Ishikawa (cell line): Measurements from ENCODE around the gene GABRD.

Experiments
- CEBPB ChIP-seq: IDR thresholded peaks from 2 replicates; pipeline ENCODE4 v1.6.1; 2012
- CREB1 ChIP-seq: IDR thresholded peaks from 2 replicates; pipeline ENCODE4 v1.6.1; 2012; ENCODE audit warnings: low read depth
- EGR1 ChIP-seq: IDR thresholded peaks from 2 replicates; pipeline ENCODE4 v1.6.1; 2012
- EP300 ChIP-seq: IDR thresholded peaks from 2 replicates; pipeline ENCODE4 v1.6.1; 2012; ENCODE audit warnings: borderline replicate concordance
- FOXM1 ChIP-seq: IDR thresholded peaks from 2 replicates; pipeline ENCODE4 v1.6.1; 2012; ENCODE audit warnings: low read depth, borderline replicate concordance
- NFIC ChIP-seq: IDR thresholded peaks from 2 replicates; pipeline ENCODE4 v1.6.1; 2012
- RAD21 ChIP-seq: IDR thresholded peaks from 2 replicates; pipeline ENCODE4 v1.6.1; 2012; ENCODE audit warnings: low read depth
- TAF1 ChIP-seq: IDR thresholded peaks from 2 replicates; pipeline ENCODE4 v1.6.1; 2012; ENCODE audit warnings: low read depth, mild to moderate bottlenecking
- TCF12 ChIP-seq: IDR thresholded peaks from 2 replicates; pipeline ENCODE4 v1.6.1; 2012; ENCODE audit warnings: low read depth
- TEAD4 ChIP-seq: IDR thresholded peaks from 2 replicates; pipeline ENCODE4 v1.6.1; 2012
- YY1 ChIP-seq: IDR thresholded peaks from 2 replicates; pipeline ENCODE4 v1.6.1; 2012; ENCODE audit warnings: low read depth
- ZBTB7A ChIP-seq: IDR thresholded peaks from 2 replicates; pipeline ENCODE4 v1.6.1; 2012; ENCODE audit warnings: low read depth
- TF ChIP-seq, protein P1 (sequence below): IDR thresholded peaks from 2 replicates; pipeline ENCODE4 v1.6.1; 2012
- TF ChIP-seq, protein P2 (sequence below): IDR thresholded peaks from 2 replicates; pipeline ENCODE4 v1.6.1; 2012; ENCODE audit warnings: low read depth, mild to moderate bottlenecking
- TF ChIP-seq, protein P3 (sequence below): IDR thresholded peaks from 2 replicates; pipeline ENCODE4 v1.6.1; 2012

The GABRD gene

GRCh38 chr1:2029561-2029960 is 10.4 kb downstream of the GABRD start:
- no peak for TF ChIP-seq CREB1
- TF ChIP-seq, protein P1, sequence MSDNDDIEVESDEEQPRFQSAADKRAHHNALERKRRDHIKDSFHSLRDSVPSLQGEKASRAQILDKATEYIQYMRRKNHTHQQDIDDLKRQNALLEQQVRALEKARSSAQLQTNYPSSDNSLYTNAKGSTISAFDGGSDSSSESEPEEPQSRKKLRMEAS = no peak
- TF ChIP-seq YY1 = no peak
- TF ChIP-seq ZBTB7A = no peak
- TF ChIP-seq RAD21 = no peak
- no peak for TF ChIP-seq NFIC
- TF ChIP-seq, protein P2, sequence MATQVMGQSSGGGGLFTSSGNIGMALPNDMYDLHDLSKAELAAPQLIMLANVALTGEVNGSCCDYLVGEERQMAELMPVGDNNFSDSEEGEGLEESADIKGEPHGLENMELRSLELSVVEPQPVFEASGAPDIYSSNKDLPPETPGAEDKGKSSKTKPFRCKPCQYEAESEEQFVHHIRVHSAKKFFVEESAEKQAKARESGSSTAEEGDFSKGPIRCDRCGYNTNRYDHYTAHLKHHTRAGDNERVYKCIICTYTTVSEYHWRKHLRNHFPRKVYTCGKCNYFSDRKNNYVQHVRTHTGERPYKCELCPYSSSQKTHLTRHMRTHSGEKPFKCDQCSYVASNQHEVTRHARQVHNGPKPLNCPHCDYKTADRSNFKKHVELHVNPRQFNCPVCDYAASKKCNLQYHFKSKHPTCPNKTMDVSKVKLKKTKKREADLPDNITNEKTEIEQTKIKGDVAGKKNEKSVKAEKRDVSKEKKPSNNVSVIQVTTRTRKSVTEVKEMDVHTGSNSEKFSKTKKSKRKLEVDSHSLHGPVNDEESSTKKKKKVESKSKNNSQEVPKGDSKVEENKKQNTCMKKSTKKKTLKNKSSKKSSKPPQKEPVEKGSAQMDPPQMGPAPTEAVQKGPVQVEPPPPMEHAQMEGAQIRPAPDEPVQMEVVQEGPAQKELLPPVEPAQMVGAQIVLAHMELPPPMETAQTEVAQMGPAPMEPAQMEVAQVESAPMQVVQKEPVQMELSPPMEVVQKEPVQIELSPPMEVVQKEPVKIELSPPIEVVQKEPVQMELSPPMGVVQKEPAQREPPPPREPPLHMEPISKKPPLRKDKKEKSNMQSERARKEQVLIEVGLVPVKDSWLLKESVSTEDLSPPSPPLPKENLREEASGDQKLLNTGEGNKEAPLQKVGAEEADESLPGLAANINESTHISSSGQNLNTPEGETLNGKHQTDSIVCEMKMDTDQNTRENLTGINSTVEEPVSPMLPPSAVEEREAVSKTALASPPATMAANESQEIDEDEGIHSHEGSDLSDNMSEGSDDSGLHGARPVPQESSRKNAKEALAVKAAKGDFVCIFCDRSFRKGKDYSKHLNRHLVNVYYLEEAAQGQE = no peak
- TF ChIP-seq CEBPB = no peak
- no peak for TF ChIP-seq TCF12
- TF ChIP-seq, protein P3, sequence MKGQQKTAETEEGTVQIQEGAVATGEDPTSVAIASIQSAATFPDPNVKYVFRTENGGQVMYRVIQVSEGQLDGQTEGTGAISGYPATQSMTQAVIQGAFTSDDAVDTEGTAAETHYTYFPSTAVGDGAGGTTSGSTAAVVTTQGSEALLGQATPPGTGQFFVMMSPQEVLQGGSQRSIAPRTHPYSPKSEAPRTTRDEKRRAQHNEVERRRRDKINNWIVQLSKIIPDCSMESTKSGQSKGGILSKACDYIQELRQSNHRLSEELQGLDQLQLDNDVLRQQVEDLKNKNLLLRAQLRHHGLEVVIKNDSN = no peak
- TF ChIP-seq TAF1 = no peak
- TF ChIP-seq EGR1 = no peak
- no peak for TF ChIP-seq EP300
- no peak for TF ChIP-seq FOXM1
- TF ChIP-seq TEAD4 = no peak

GRCh38 chr1:2030076-2030871 is 11.1 kb downstream of the GABRD start:
- no peak for TF ChIP-seq FOXM1
- TF ChIP-seq, protein P1 = no peak
- TF ChIP-seq CEBPB = no peak
- no peak for TF ChIP-seq CREB1
- no peak for TF ChIP-seq TEAD4
- no peak for TF ChIP-seq NFIC
- no peak for TF ChIP-seq RAD21
- TF ChIP-seq, protein P3 = no peak
- TF ChIP-seq, protein P2 = no peak
- TF ChIP-seq ZBTB7A = no peak
- no peak for TF ChIP-seq EGR1
- no peak for TF ChIP-seq YY1
- no peak for TF ChIP-seq TCF12

DNA sequence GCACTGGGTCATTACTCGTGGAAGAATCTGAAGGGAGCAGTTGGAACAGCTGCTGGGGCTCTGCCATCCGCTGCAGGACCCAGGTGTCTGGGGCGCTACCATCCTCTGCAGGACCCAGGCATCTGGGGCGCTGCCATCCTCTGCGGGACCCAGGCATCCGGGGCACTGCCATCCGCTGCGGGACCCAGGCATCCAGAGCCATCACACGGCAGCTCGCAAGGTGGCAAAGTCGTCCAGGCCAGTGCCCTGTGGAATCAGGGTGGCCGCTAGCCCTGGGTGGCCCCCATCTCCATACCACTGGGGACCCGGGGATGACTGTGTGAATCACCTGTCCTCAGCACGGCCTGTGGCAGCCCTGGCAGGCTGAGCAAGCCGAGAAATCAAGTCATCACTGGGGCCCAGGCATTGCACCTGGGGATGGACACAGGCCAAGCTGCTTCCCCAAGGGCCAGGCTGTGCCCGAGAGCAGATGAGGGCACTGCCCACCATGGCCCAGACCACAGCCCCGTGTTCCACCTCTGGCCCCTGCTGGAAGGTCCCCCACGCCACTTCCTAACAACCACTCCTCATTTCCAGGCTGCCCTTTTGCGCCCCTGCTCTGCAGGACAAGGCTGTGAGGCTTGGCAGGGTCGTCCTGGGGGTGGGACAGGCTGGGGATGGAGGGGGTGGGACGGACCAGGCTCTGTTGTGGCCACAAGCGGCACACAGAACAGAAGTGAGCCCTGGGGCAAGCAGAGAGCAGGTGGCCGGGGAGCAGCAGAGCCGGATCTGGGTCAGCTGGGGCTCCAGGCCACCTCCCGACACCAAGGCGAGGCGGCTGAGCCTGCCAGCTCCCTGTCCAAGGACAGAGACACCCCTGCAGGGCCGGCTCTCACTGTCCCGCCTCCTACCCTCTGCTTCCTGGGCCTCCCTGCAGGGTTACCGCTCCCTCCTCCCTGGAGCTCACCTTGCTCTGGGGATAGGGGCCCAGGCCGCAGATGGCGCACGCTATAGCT is 12.7 kb downstream of the GABRD start:
- TF ChIP-seq, protein P3 = no peak
- no peak for TF ChIP-seq RAD21
- no peak for TF ChIP-seq YY1
- no peak for TF ChIP-seq ZBTB7A
- no peak for TF ChIP-seq CREB1
- no peak for TF ChIP-seq TCF12
- TF ChIP-seq, protein P1 = no peak
- no peak for TF ChIP-seq FOXM1
- no peak for TF ChIP-seq CEBPB
- no peak for TF ChIP-seq TEAD4
- no peak for TF ChIP-seq TAF1

- TF ChIP-seq, protein P1 = no peak
- TF ChIP-seq NFIC (no peak), RAD21 (no peak), FOXM1 (no peak), TCF12 (no peak), CEBPB (no peak), TEAD4 (no peak), TAF1 (no peak), YY1 (no peak), ZBTB7A (no peak), EP300 (no peak)
- TF ChIP-seq, protein P3 = no peak
Observed at GRCh38 chr1:2032737-2033136, 13.6 kb downstream of the GABRD start.
